MCF 10A (cell line): Measurements from ENCODE around the gene BCAS3. TPM values are rescaled to one million over a fixed set of nuclear protein-coding genes. Genes with fewer than 3 reads are reported as not detected.

Experiments used
- BruUV-seq: library from RNA; stranded (reverse); fragments of 400-500 nt; replicated peaks from 2 replicates; lab custom pipeline; 2021; lab: Mats Ljungman, UMichigan
- CTCF ChIA-PET: fragments of 300-600 bp; sonication (Branson Sonifier 250); formaldehyde crosslinking; extraction: SDS; loops from one replicate; lab custom pipeline; 2021; ENCODE audit warnings: antibody characterized with exemption, inconsistent platforms; lab: Yijun Ruan, JAX
- POLR2A ChIA-PET: fragments of 300-600, 350-650 bp; sonication (Branson Sonifier 250); formaldehyde crosslinking; extraction: SDS; loops from one replicate; lab custom pipeline; 2020; ENCODE audit warnings: antibody characterized with exemption, inconsistent platforms; lab: Yijun Ruan, JAX
- DNase-seq: peaks from one replicate; pipeline ENCODE4 v3.0.0-alpha.2; 2018; ENCODE audit not compliant: unreplicated experiment
- H3K27ac Mint-ChIP-seq: one replicate; pipeline ENCODE4 v1.8.0; 2022; ENCODE audit warnings: mild to moderate bottlenecking, low read depth, mixed read lengths; ENCODE audit not compliant: unreplicated experiment
- H3K27me3 Mint-ChIP-seq: one replicate; pipeline ENCODE4 v1.8.0; 2022; ENCODE audit warnings: mixed read lengths; ENCODE audit not compliant: insufficient read depth, unreplicated experiment
- H3K36me3 Mint-ChIP-seq: one replicate; pipeline ENCODE4 v1.8.0; 2022; ENCODE audit warnings: mild to moderate bottlenecking, moderate library complexity, mixed read lengths; ENCODE audit not compliant: insufficient read depth, unreplicated experiment
- H3K4me1 Mint-ChIP-seq: one replicate; pipeline ENCODE4 v1.8.0; 2022; ENCODE audit warnings: mixed read lengths; ENCODE audit not compliant: insufficient read depth, unreplicated experiment
- H3K4me3 Mint-ChIP-seq: one replicate; pipeline ENCODE4 v1.8.0; 2022; ENCODE audit warnings: mild to moderate bottlenecking, moderate library complexity, mixed read lengths; ENCODE audit not compliant: unreplicated experiment
- H3K9me3 Mint-ChIP-seq: one replicate; pipeline ENCODE4 v1.8.0; 2022; ENCODE audit warnings: mixed read lengths; ENCODE audit not compliant: unreplicated experiment
- CTCF ChIP-seq: fragments of 200-600 bp; IDR thresholded peaks from one replicate; pipeline ENCODE4 v1.8.0; 2022; ENCODE audit warnings: antibody characterized with exemption, mild to moderate bottlenecking; ENCODE audit not compliant: unreplicated experiment
- intact Hi-C: fragments of 100-400 bp; cut with micrococcal nuclease; formaldehyde crosslinking; loops from 2 replicates; pipeline ENCODE4 v1.14.1; 2022
- total RNA-seq: library from RNA; stranded (reverse); gene quantifications from 2 replicates; pipeline ENCODE4 v1.2.3, GENCODE V29; 2022

BCAS3 gene
- total RNA-seq, 1 experiment from 2014 or later = 14.6 TPM

GRCh38 chr17:61280338-61280737 lies 602.7 kb downstream of the BCAS3 start:
- BruUV-seq = no TSS peak
- ChIA-PET CTCF (interaction anchor here (0.5 to 0.6 kb wide), 2 partner anchors 221 to 910 kb away, joined by 3 read pairs; no protein-coding TSS in a partner anchor), POLR2A (no interaction called here)
- Mint-ChIP-seq H3K36me3 (no peaks in the 10 kb centered on the region), H3K4me1 (no peaks in the 10 kb centered on the region), H3K9me3 (no peaks in the 10 kb centered on the region), H3K27ac (no peak overlapping the region), H3K27me3 (no peaks in the 10 kb centered on the region), H3K4me3 (no peak overlapping the region)
- no peak for TF ChIP-seq CTCF
- intact Hi-C loops = no loop called here
- DNase-seq = no peak

GRCh38 chr17:61280851-61281250 lies 603.2 kb downstream of the BCAS3 start:
- CTCF ChIA-PET = no interaction called here
- BruUV-seq = no TSS peak
- POLR2A ChIA-PET = no interaction called here
- no peak overlapping the region for H3K4me3 Mint-ChIP-seq
- no peaks in the 10 kb centered on the region for H3K4me1 Mint-ChIP-seq
- no peak for DNase-seq
- no peaks in the 10 kb centered on the region for H3K27me3 Mint-ChIP-seq
- no peak overlapping the region for H3K27ac Mint-ChIP-seq
- intact Hi-C loops = no loop called here
- no peaks in the 10 kb centered on the region for H3K36me3 Mint-ChIP-seq
- H3K9me3 Mint-ChIP-seq = no peaks in the 10 kb centered on the region
- no peak for TF ChIP-seq CTCF

- no peak for TF ChIP-seq CTCF
- DNase-seq = no peak
- no peak overlapping the region for H3K27ac Mint-ChIP-seq
- no TSS peak for BruUV-seq
- intact Hi-C loops = no loop called here
- H3K9me3 Mint-ChIP-seq = no peaks in the 10 kb centered on the region
- ChIA-PET CTCF (interaction anchor here (0.7 kb wide), 1 partner anchor 353 kb away, joined by 3 read pairs; no protein-coding TSS in a partner anchor), POLR2A (no interaction called here)
- H3K36me3 Mint-ChIP-seq = no peaks in the 10 kb centered on the region
- no peaks in the 10 kb centered on the region for H3K4me1 Mint-ChIP-seq
- H3K4me3 Mint-ChIP-seq = no peak overlapping the region
- no peaks in the 10 kb centered on the region for H3K27me3 Mint-ChIP-seq
Observed at GRCh38 chr17:61282377-61282776, 604.7 kb downstream of the BCAS3 start.

GRCh38 chr17:61283043-61283442 lies 605.4 kb downstream of the BCAS3 start:
- ChIA-PET CTCF (interaction anchor here (0.6 kb wide), 2 partner anchors 103 to 210 kb away, joined by 3 to 4 read pairs; no protein-coding TSS in a partner anchor), POLR2A (interaction anchor here (0.6 kb wide), 1 partner anchor 24 kb away, joined by 3 read pairs; no protein-coding TSS in a partner anchor)
- intact Hi-C loops = no loop called here
- Mint-ChIP-seq H3K4me3 (no peak overlapping the region), H3K36me3 (no peaks in the 10 kb centered on the region), H3K27me3 (no peaks in the 10 kb centered on the region), H3K4me1 (no peaks in the 10 kb centered on the region), H3K27ac (no peak overlapping the region), H3K9me3 (no peaks in the 10 kb centered on the region)
- no peak for TF ChIP-seq CTCF
- DNase-seq = no peak
- no TSS peak for BruUV-seq
